CD4-positive, alpha-beta T cell (primary cell): Measurements from ENCODE around the gene MEIOSIN. TPM values are rescaled to one million over a fixed set of nuclear protein-coding genes. Genes with fewer than 3 reads are reported as not detected.

Experiments used
- ATAC-seq: fragments of 200-7000 bp; cut with Tn5 transposase; one replicate; pipeline ENCODE4 v1.10.0; 2022; ENCODE audit warnings: mild to moderate bottlenecking; ENCODE audit not compliant: poor library complexity
- CTCF ChIA-PET: fragments of 350-600 bp; sonication (Branson Sonifier 250); formaldehyde crosslinking; loops from one replicate; lab custom pipeline; 2021; ENCODE audit warnings: antibody characterized with exemption, inconsistent platforms; lab: Charles Lee
- POLR2A ChIA-PET: fragments of 350-600 bp; sonication (Branson Sonifier 250); formaldehyde crosslinking; loops from one replicate; lab custom pipeline; 2021; ENCODE audit warnings: antibody characterized with exemption, inconsistent platforms; lab: Charles Lee
- DNase-seq, 14 experiments: peaks; one replicate each; pipeline ENCODE4 v3.0.0-alpha.2; 2013 to 2020; ENCODE audit warnings: mixed read lengths in 2 of 14
- H3K27ac ChIP-seq, 2 donors: one replicate each; pipeline versions ENCODE4 v1.5.1 to v1.7.0; 2013; ENCODE audit warnings: low read length in 2 of 2, low read depth in 1 of 2, mild to moderate bottlenecking in 1 of 2
- H3K27me3 ChIP-seq, 2 experiments: 1 replicate in 1 of 2; 2 replicates in 1 of 2; pipeline versions ENCODE4 v1.6.1 to v1.7.0; 2013; ENCODE audit warnings: low read length in 2 of 2, control low read depth in 1 of 2, mild to moderate bottlenecking in 1 of 2, moderate library complexity in 1 of 2; ENCODE audit not compliant: insufficient read depth in 2 of 2, control insufficient read depth in 1 of 2
- H3K36me3 ChIP-seq: one replicate; pipeline ENCODE4 v1.6.1; 2013; ENCODE audit warnings: low read length, control low read depth; ENCODE audit not compliant: insufficient read depth
- H3K4me1 ChIP-seq: one replicate; pipeline ENCODE4 v1.6.1; 2013; ENCODE audit warnings: low read length, control low read depth; ENCODE audit not compliant: insufficient read depth
- H3K4me3 ChIP-seq: one replicate; pipeline ENCODE4 v1.5.1; 2013; ENCODE audit warnings: mild to moderate bottlenecking, low read length, moderate library complexity
- H3K9me3 ChIP-seq, 2 experiments: 1 replicate in 1 of 2; 2 replicates in 1 of 2; pipeline versions ENCODE4 v1.6.1 to v1.7.0; 2013; ENCODE audit warnings: low read length in 2 of 2, mild to moderate bottlenecking in 2 of 2, control low read depth in 1 of 2, moderate library complexity in 1 of 2; ENCODE audit not compliant: control insufficient read depth in 1 of 2, insufficient read depth in 1 of 2
- H3K27ac Mint-ChIP-seq: one replicate; pipeline ENCODE4 v1.8.0; 2020; ENCODE audit warnings: mixed read lengths
- H3K27me3 Mint-ChIP-seq: one replicate; pipeline ENCODE4 v1.8.0; 2021; ENCODE audit warnings: mixed read lengths
- H3K36me3 Mint-ChIP-seq: one replicate; pipeline ENCODE4 v1.8.0; 2021; ENCODE audit warnings: low read depth, mixed read lengths
- H3K4me1 Mint-ChIP-seq: one replicate; pipeline ENCODE4 v1.8.0; 2021; ENCODE audit warnings: low read depth, mixed read lengths
- H3K4me3 Mint-ChIP-seq: one replicate; pipeline ENCODE4 v1.8.0; 2020; ENCODE audit warnings: mild to moderate bottlenecking, mixed read lengths
- H3K9me3 Mint-ChIP-seq: one replicate; pipeline ENCODE4 v1.8.0; 2020; ENCODE audit warnings: mixed read lengths
- CTCF ChIP-seq: fragments of 200-600 bp; IDR thresholded peaks from one replicate; pipeline ENCODE4 v1.8.0; 2022; ENCODE audit warnings: antibody characterized with exemption, mild to moderate bottlenecking
- intact Hi-C, 2 experiments: fragments of 100-400 bp; cut with DNase I in 1 of 2; cut with micrococcal nuclease in 1 of 2; formaldehyde crosslinking; loops; one replicate each; pipeline versions ENCODE4 v1.15.1 to v1.9.0; 2023 to 2025; cut with DNase I, micrococcal nuclease
- total RNA-seq, 174 experiments: library from RNA in 2 of 174; stranded (reverse) in 2 of 174; gene quantifications; one replicate each; pipeline ENCODE4 v1.2.3 and lab custom pipeline; 2021 to 2026

MEIOSIN gene
- total RNA-seq, 2 experiments from 2014 or later, result not detected

GRCh38 chr19:45712699-45713067 is 20.6 kb upstream of the MEIOSIN start:
- intact Hi-C loops, result no loop called here
- Histone ChIP-seq H3K4me3 (no peak overlapping the region), H3K27me3 (no peaks in the 10 kb centered on the region), H3K9me3 (peaks cover 0 to 5% of the 10 kb centered on the region in 2 experiments), H3K36me3 (peaks cover 32% of the 10 kb centered on the region), H3K27ac (no peak overlapping the region), H3K4me1 (peaks cover 18% of the 10 kb centered on the region)
- ATAC-seq (no peak), DNase-seq (peak in 1 of 14 experiments; percentile 31)
- Mint-ChIP-seq H3K4me3 (no peak overlapping the region), H3K9me3 (no peaks in the 10 kb centered on the region), H3K27ac (no peak overlapping the region), H3K27me3 (no peaks in the 10 kb centered on the region), H3K4me1 (peaks cover 41% of the 10 kb centered on the region), H3K36me3 (peaks cover 28% of the 10 kb centered on the region)
- POLR2A ChIA-PET, result no interaction called here
- no peak for TF ChIP-seq CTCF
- CTCF ChIA-PET, result no interaction called here

- intact Hi-C loops, result no loop called here
- H3K4me1 Mint-ChIP-seq, result peaks cover 44% of the 10 kb centered on the region
- no peak overlapping the region for H3K4me3 Mint-ChIP-seq
These were observed 20.1 kb upstream of the MEIOSIN start for GRCh38 chr19:45713141-45713540.

GRCh38 chr19:45715139-45715538 is 18.1 kb upstream of the MEIOSIN start:
- Histone ChIP-seq H3K4me1 (peaks cover 28% of the 10 kb centered on the region), H3K9me3 (peaks cover 0 to 5% of the 10 kb centered on the region in 2 experiments), H3K36me3 (peaks cover 33% of the 10 kb centered on the region), H3K4me3 (no peak overlapping the region), H3K27ac (no peak overlapping the region), H3K27me3 (no peaks in the 10 kb centered on the region)
- ChIA-PET POLR2A (interaction anchor here (4.0 kb wide), 1 partner anchor 15 kb away, joined by 56 read pairs; the partner anchor contains the start of gene FBXO46), CTCF (interaction anchor here (3.9 kb wide), 1 partner anchor 22 kb away, joined by 22 read pairs; the partner anchor contains the start of gene QPCTL)
- Mint-ChIP-seq H3K36me3 (peaks cover 38% of the 10 kb centered on the region), H3K4me1 (peaks cover 53% of the 10 kb centered on the region), H3K9me3 (no peaks in the 10 kb centered on the region), H3K27ac (peak overlapping the region; percentile 10), H3K4me3 (peak overlapping the region; percentile 52), H3K27me3 (no peaks in the 10 kb centered on the region)
- no peak for ATAC-seq
- intact Hi-C loops, result loop anchor here (5.0 kb wide), 4 partner anchors 147 to 632 kb away; partner anchors contain the start of genes CCDC61 (in 1 of the 2), FOXA3 (in 1 of the 2), MARK4 (in 1 of the 2) and PPP5C (in 1 of the 2)
- TF ChIP-seq CTCF, result no peak
- no peak for DNase-seq

More at GRCh38 chr19:45713141-45713540, 20.1 kb upstream of the MEIOSIN start:
- peaks cover 23% of the 10 kb centered on the region for H3K4me1 ChIP-seq
- Mint-ChIP-seq H3K27ac (no peak overlapping the region), H3K9me3 (no peaks in the 10 kb centered on the region), H3K36me3 (peaks cover 29% of the 10 kb centered on the region), H3K27me3 (no peaks in the 10 kb centered on the region)
- no peak overlapping the region for H3K27ac ChIP-seq
- DNase-seq (peak in 1 of 14 experiments; percentile 34), ATAC-seq (no peak)
- CTCF ChIA-PET, result no interaction called here
- no peak for TF ChIP-seq CTCF
- H3K4me3 ChIP-seq, result no peak overlapping the region
- H3K27me3 ChIP-seq, result no peaks in the 10 kb centered on the region
- H3K36me3 ChIP-seq, result peaks cover 31% of the 10 kb centered on the region
- peaks cover 0 to 5% of the 10 kb centered on the region in 2 experiments for H3K9me3 ChIP-seq
- POLR2A ChIA-PET, result no interaction called here
